Measurements from ENCODE around the gene GPR42.
"Not testable (repeated sequence)": the region's sequence is repeated elsewhere in the genome, so short reads cannot be mapped to it uniquely, and the experiment has no call there.

GPR42 gene

GRCh38 chr19:35365303-35365702, 5.6 kb upstream of the GPR42 start:
- H3K4me1 ChIP-seq (ENCODE audit: control insufficient read depth, insufficient read depth, low read length, poor library complexity, severe bottlenecking): no peaks in the 10 kb centered on the region
- WGBS, 2 experiments (ENCODE audit: insufficient coverage in 2 of 2): 100% methylated on average over 1 of the region's 4 CpGs; no CpG with 5 or more reads in 1 of the 2 experiments

GRCh38 chr19:35368378-35368777, 2.5 kb upstream of the GPR42 start:
- WGBS, 2 experiments (ENCODE audit: insufficient coverage in 2 of 2): no CpG with 5 or more reads among the region's 1 CpG

More at GRCh38 chr19:35365303-35365702, 5.6 kb upstream of the GPR42 start:
- H3K4me3 ChIP-seq (ENCODE audit: extremely low read depth, insufficient read depth, low read length, poor library complexity, severe bottlenecking): no peak overlapping the region
- no peaks in the 10 kb centered on the region for H3K9me3 ChIP-seq (ENCODE audit: control insufficient read depth, low read length)
- no peaks in the 10 kb centered on the region for H3K36me3 ChIP-seq (ENCODE audit: control insufficient read depth, insufficient read depth, low read length)
- H3K27ac ChIP-seq (ENCODE audit: low read depth, low read length, severe bottlenecking): no peak overlapping the region

GRCh38 chr19:35369522-35369921, 1.3 kb upstream of the GPR42 start:
- Histone ChIP-seq H3K36me3 (ENCODE audit: control insufficient read depth, insufficient read depth, low read length) (no peaks in the 10 kb centered on the region), H3K27ac (ENCODE audit: low read depth, low read length, severe bottlenecking) (no peak overlapping the region), H3K4me1 (ENCODE audit: control insufficient read depth, insufficient read depth, low read length, poor library complexity, severe bottlenecking) (no peaks in the 10 kb centered on the region), H3K9me3 (ENCODE audit: control insufficient read depth, low read length) (no peaks in the 10 kb centered on the region), H3K4me3 (ENCODE audit: extremely low read depth, insufficient read depth, low read length, poor library complexity, severe bottlenecking) (no peak overlapping the region)

More at GRCh38 chr19:35368378-35368777, 2.5 kb upstream of the GPR42 start:
- no peaks in the 10 kb centered on the region for H3K9me3 ChIP-seq (ENCODE audit: control insufficient read depth, low read length)
- no peaks in the 10 kb centered on the region for H3K36me3 ChIP-seq (ENCODE audit: control insufficient read depth, insufficient read depth, low read length)
- no peaks in the 10 kb centered on the region for H3K4me1 ChIP-seq (ENCODE audit: control insufficient read depth, insufficient read depth, low read length, poor library complexity, severe bottlenecking)
- no peak overlapping the region for H3K4me3 ChIP-seq (ENCODE audit: extremely low read depth, insufficient read depth, low read length, poor library complexity, severe bottlenecking)
- H3K27ac ChIP-seq (ENCODE audit: low read depth, low read length, severe bottlenecking): no peak overlapping the region

- Histone ChIP-seq H3K9me3 (ENCODE audit: control insufficient read depth, low read length) (no peaks in the 10 kb centered on the region), H3K27ac (ENCODE audit: low read depth, low read length, severe bottlenecking) (no peak overlapping the region), H3K4me3 (ENCODE audit: extremely low read depth, insufficient read depth, low read length, poor library complexity, severe bottlenecking) (no peak overlapping the region), H3K4me1 (ENCODE audit: control insufficient read depth, insufficient read depth, low read length, poor library complexity, severe bottlenecking) (no peaks in the 10 kb centered on the region), H3K36me3 (ENCODE audit: control insufficient read depth, insufficient read depth, low read length) (no peaks in the 10 kb centered on the region)
- WGBS, 2 experiments (ENCODE audit: insufficient coverage in 2 of 2): 89 to 90% methylated on average over 6 to 7 of the region's 7 CpGs
Observed at GRCh38 chr19:35373492-35373891, 2.6 kb downstream of the GPR42 start.

DNA sequence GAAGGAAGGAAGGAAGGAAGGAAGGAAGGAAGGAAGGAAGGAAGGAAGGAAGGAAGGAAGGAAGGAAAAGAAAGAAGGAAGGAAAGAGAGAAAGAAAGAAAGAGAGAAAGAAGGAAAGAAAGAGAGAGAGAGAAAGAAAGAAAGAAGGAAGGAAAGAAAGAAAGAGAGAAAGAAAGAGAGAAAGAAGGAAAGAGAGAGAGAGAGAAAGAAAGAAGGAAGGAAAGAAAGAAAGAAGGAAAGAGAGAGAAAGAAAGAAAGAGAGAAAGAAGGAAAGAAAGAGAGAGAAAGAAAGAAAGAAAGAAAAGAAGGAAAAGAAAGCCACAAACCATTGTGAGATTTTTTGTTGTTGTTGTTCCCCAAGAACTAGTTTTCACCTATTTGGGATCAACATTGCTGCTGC, 3.2 kb downstream of the GPR42 start:
- H3K4me3 ChIP-seq (ENCODE audit: extremely low read depth, insufficient read depth, low read length, poor library complexity, severe bottlenecking); H3K9me3 ChIP-seq (ENCODE audit: control insufficient read depth, low read length); H3K36me3 ChIP-seq (ENCODE audit: control insufficient read depth, insufficient read depth, low read length); H3K4me1 ChIP-seq (ENCODE audit: control insufficient read depth, insufficient read depth, low read length, poor library complexity, severe bottlenecking); H3K27ac ChIP-seq (ENCODE audit: low read depth, low read length, severe bottlenecking): not testable (repeated sequence)

DNA sequence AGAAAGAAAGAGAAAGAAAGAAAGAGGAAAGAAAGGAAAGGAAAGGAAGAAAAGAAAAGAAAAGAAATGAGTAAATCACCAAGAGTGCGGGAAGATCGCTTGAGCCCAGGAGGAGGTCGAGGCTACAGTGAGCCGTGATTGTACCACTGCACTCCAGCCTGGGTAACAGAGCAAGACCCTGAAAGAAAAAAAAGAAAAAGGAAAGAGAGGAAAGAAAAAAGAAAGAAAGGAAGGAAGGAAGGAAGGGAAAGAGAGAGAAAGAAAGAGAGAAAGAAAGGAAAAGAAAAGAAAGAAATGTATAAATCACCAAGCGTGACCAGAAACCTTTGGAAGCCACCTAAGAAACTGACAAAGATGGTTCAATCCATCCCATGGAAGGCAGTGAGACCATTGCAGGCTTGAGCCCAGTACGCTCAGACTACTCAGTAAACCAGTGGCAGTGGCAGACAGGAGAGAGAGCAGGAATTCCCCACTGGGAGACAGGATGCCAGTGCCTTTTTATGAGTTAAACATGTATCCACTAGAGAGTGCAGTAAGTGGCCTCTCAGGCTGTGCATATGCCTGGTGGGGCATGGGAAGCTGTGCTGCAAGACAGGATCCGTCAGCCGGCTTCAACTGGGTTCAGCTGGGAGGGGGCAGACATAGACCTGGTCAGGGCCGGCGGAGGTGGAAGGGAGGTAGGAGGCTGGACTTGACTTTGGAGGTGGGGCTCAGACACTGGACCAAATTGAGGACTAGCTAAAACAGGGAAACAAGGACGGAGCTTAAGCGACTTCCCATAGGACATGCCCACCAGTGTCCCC, 4.8 kb downstream of the GPR42 start:
- H3K9me3 ChIP-seq (ENCODE audit: control insufficient read depth, low read length): no peaks in the 10 kb centered on the region
- no peaks in the 10 kb centered on the region for H3K36me3 ChIP-seq (ENCODE audit: control insufficient read depth, insufficient read depth, low read length)
- 92 to 95% methylated on average over 11 to 12 of the region's 12 CpGs for WGBS, 2 experiments (ENCODE audit: insufficient coverage in 2 of 2)
- H3K4me3 ChIP-seq (ENCODE audit: extremely low read depth, insufficient read depth, low read length, poor library complexity, severe bottlenecking): no peak overlapping the region
- no peaks in the 10 kb centered on the region for H3K4me1 ChIP-seq (ENCODE audit: control insufficient read depth, insufficient read depth, low read length, poor library complexity, severe bottlenecking)
- no peak overlapping the region for H3K27ac ChIP-seq (ENCODE audit: low read depth, low read length, severe bottlenecking)

- Histone ChIP-seq H3K4me3 (ENCODE audit: extremely low read depth, insufficient read depth, low read length, poor library complexity, severe bottlenecking) (no peak overlapping the region), H3K4me1 (ENCODE audit: control insufficient read depth, insufficient read depth, low read length, poor library complexity, severe bottlenecking) (no peaks in the 10 kb centered on the region)
- WGBS, 2 experiments (ENCODE audit: insufficient coverage in 2 of 2): 78 to 88% methylated on average over 1 of the region's 1 CpG
Observed at GRCh38 chr19:35377656-35378055, 6.8 kb downstream of the GPR42 start.

GRCh38 chr19:35378356-35378755, 7.5 kb downstream of the GPR42 start:
- Histone ChIP-seq H3K27ac (ENCODE audit: low read depth, low read length, severe bottlenecking) (no peak overlapping the region), H3K4me3 (ENCODE audit: extremely low read depth, insufficient read depth, low read length, poor library complexity, severe bottlenecking) (no peak overlapping the region), H3K36me3 (ENCODE audit: control insufficient read depth, insufficient read depth, low read length) (no peaks in the 10 kb centered on the region), H3K4me1 (ENCODE audit: control insufficient read depth, insufficient read depth, low read length, poor library complexity, severe bottlenecking) (no peaks in the 10 kb centered on the region), H3K9me3 (ENCODE audit: control insufficient read depth, low read length) (peaks cover 5% of the 10 kb centered on the region)
- 93% methylated on average over 2 to 3 of the region's 3 CpGs for WGBS, 2 experiments (ENCODE audit: insufficient coverage in 2 of 2)

More at GRCh38 chr19:35377656-35378055, 6.8 kb downstream of the GPR42 start:
- no peaks in the 10 kb centered on the region for H3K36me3 ChIP-seq (ENCODE audit: control insufficient read depth, insufficient read depth, low read length)
- no peaks in the 10 kb centered on the region for H3K9me3 ChIP-seq (ENCODE audit: control insufficient read depth, low read length)
- no peak overlapping the region for H3K27ac ChIP-seq (ENCODE audit: low read depth, low read length, severe bottlenecking)

DNA sequence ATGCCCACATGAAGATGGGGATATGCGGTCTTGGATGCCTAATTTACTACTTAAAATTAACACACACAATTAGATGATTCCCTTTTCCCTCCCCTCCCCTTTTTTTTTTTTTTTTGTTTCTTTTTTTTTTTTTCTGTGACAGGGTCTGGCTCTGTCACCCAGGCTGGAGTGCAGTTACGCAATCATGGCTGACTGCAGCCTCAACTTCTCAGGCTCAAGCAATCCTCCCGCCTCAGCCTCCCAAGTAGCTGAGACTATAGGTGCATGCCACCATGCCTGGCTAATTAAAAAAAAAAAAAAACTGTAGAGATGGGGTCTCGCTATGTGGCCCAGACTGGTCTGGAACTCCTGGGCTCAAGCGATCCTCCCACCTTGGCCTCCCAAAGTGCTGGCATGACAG, 8.7 kb downstream of the GPR42 start:
- not testable (repeated sequence) for H3K4me1 ChIP-seq (ENCODE audit: control insufficient read depth, insufficient read depth, low read length, poor library complexity, severe bottlenecking); H3K36me3 ChIP-seq (ENCODE audit: control insufficient read depth, insufficient read depth, low read length); H3K27ac ChIP-seq (ENCODE audit: low read depth, low read length, severe bottlenecking); H3K4me3 ChIP-seq (ENCODE audit: extremely low read depth, insufficient read depth, low read length, poor library complexity, severe bottlenecking)
- peaks cover 12% of the 10 kb centered on the region for H3K9me3 ChIP-seq (ENCODE audit: control insufficient read depth, low read length)
- WGBS, 2 experiments (ENCODE audit: insufficient coverage in 2 of 2): 83 to 91% methylated on average over 3 to 4 of the region's 5 CpGs

DNA sequence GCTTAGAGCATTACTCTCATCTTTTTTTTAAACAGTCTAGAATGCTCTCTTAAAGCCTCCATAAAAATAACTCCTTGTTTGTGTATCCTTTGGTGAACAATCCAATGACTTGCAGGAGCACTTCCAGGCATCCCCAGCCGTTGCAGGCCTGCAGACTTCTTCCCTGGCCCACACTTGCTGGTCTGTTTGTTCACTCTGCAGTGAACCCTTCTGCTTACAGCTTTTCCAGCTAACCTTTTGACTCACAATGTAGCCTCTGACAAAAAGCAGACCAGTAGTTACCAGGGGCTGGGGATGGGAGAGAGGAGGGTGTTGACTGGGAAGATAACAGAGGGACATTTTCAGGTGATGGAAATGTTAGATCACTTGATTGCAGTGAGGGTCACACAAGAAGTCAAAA, 9.1 kb downstream of the GPR42 start:
- Histone ChIP-seq H3K4me1 (ENCODE audit: control insufficient read depth, insufficient read depth, low read length, poor library complexity, severe bottlenecking) (no peaks in the 10 kb centered on the region), H3K9me3 (ENCODE audit: control insufficient read depth, low read length) (peaks cover 16% of the 10 kb centered on the region), H3K4me3 (ENCODE audit: extremely low read depth, insufficient read depth, low read length, poor library complexity, severe bottlenecking) (no peak overlapping the region), H3K36me3 (ENCODE audit: control insufficient read depth, insufficient read depth, low read length) (no peaks in the 10 kb centered on the region), H3K27ac (ENCODE audit: low read depth, low read length, severe bottlenecking) (no peak overlapping the region)
- 55 to 78% methylated on average over 1 of the region's 1 CpG for WGBS, 2 experiments (ENCODE audit: insufficient coverage in 2 of 2)

- Histone ChIP-seq H3K4me3 (ENCODE audit: extremely low read depth, insufficient read depth, low read length, poor library complexity, severe bottlenecking) (no peak overlapping the region), H3K9me3 (ENCODE audit: control insufficient read depth, low read length) (peaks cover 20% of the 10 kb centered on the region), H3K36me3 (ENCODE audit: control insufficient read depth, insufficient read depth, low read length) (no peaks in the 10 kb centered on the region), H3K27ac (ENCODE audit: low read depth, low read length, severe bottlenecking) (no peak overlapping the region), H3K4me1 (ENCODE audit: control insufficient read depth, insufficient read depth, low read length, poor library complexity, severe bottlenecking) (no peaks in the 10 kb centered on the region)
- 80 to 81% methylated on average over 7 to 9 of the region's 9 CpGs for WGBS, 2 experiments (ENCODE audit: insufficient coverage in 2 of 2)
Observed at GRCh38 chr19:35380450-35381124, 9.7 kb downstream of the GPR42 start.

Data from mesodermal cell (in vitro differentiated cells).